ENCODE results near the gene ACBD4. TPM values are rescaled to one million over a fixed set of nuclear protein-coding genes. Genes with fewer than 3 reads are reported as not detected.

Gene ACBD4
- total RNA-seq, 1 experiment from 2014 or later = 9.7 TPM

- H3K79me2 ChIP-seq (ENCODE audit: insufficient read depth, low read length) = no peaks in the 10 kb centered on the region; the same call in 1 of the 2 replicates
- H3K9ac ChIP-seq (ENCODE audit: extremely low read depth, insufficient read length, low read length) = no peak overlapping the region
- no peak overlapping the region for H2BK12ac ChIP-seq (ENCODE audit: insufficient read length, low read depth, low read length)
- no peak overlapping the region for H3K18ac ChIP-seq (ENCODE audit: insufficient read length, low read depth, low read length)
- no peaks in the 10 kb centered on the region for H3K9me3 Mint-ChIP-seq
- no peak overlapping the region for H3K4ac ChIP-seq (ENCODE audit: low read depth, low read length)
- peaks cover 0 to 7% of the 10 kb centered on the region in 2 experiments; a peak in 2 of 4 replicates for H3K4me1 Mint-ChIP-seq
- no peaks in the 10 kb centered on the region for H3K79me1 ChIP-seq (ENCODE audit: insufficient read depth, low read depth, low read length, poor library complexity, severe bottlenecking)
- no peak overlapping the region for H2BK120ac ChIP-seq (ENCODE audit: low read depth, low read length, poor library complexity, severe bottlenecking)
- H4K20me1 ChIP-seq (ENCODE audit: control insufficient read depth, insufficient read depth, insufficient read length) = no peaks in the 10 kb centered on the region
- H3K9me3 ChIP-seq (ENCODE audit: control insufficient read depth, low read depth, low read length) = no peaks in the 10 kb centered on the region
- H4K5ac ChIP-seq (ENCODE audit: insufficient read length, low read depth, low read length) = no peak overlapping the region
- WGBS (ENCODE audit: extremely low coverage, insufficient read length, low lambda C conversion rate) = no CpG with 5 or more reads among the region's 13 CpGs
- H3K27ac Mint-ChIP-seq = peak overlapping the region in 1 of 3 experiments; percentile 77; a peak in 3 of 7 replicates
- no peak overlapping the region for H3T11ph ChIP-seq (ENCODE audit: low read length)
- H3K56ac ChIP-seq (ENCODE audit: insufficient read length, low read depth, low read length) = no peak overlapping the region
- H3K36me3 Mint-ChIP-seq (ENCODE audit: insufficient read depth in 1 of 3, low read depth in 3 of 3) = peaks cover 62 to 89% (median 77%) of the 10 kb centered on the region in 3 experiments
- H3K4me2 ChIP-seq (ENCODE audit: insufficient read depth, insufficient read length, low read length) = no peak overlapping the region
- H2AFZ ChIP-seq (ENCODE audit: low read length) = no peak overlapping the region
- no peaks in the 10 kb centered on the region for H3K27me3 Mint-ChIP-seq (ENCODE audit: low read depth)
- DNase-seq = peak; percentile 39
- H2BK20ac ChIP-seq (ENCODE audit: low read depth, low read length, poor library complexity, severe bottlenecking) = no peak overlapping the region
- H3K14ac ChIP-seq (ENCODE audit: insufficient read depth, low read length) = no peak overlapping the region
- no peaks in the 10 kb centered on the region for H3K23me2 ChIP-seq (ENCODE audit: insufficient read length, low read depth, low read length, poor library complexity, severe bottlenecking)
- H3K4me3 Mint-ChIP-seq = no peak overlapping the region
- no peak overlapping the region for H3K23ac ChIP-seq (ENCODE audit: insufficient read length, low read depth, low read length)
- no peaks in the 10 kb centered on the region for H3K27me3 ChIP-seq (ENCODE audit: insufficient read depth, low read length)
- H2BK15ac ChIP-seq (ENCODE audit: low read depth, low read length) = no peak overlapping the region
- H2BK5ac ChIP-seq (ENCODE audit: insufficient read length, low read length) = no peak overlapping the region
- H4K8ac ChIP-seq (replicated peaks; ENCODE audit: insufficient read length, low read depth, low read length) = no peak overlapping the region
- no peak for TF ChIP-seq CTCF (conservative IDR thresholded peaks at IDR 0.05)
- H4K91ac ChIP-seq (ENCODE audit: insufficient read length, low read depth, low read length) = no peak overlapping the region
- no peaks in the 10 kb centered on the region for H3K4me1 ChIP-seq (ENCODE audit: insufficient read depth, low read length)
- no peak overlapping the region for H2AK5ac ChIP-seq (ENCODE audit: insufficient read length, low read length)
- H3K27ac ChIP-seq (ENCODE audit: insufficient read length, low read depth, low read length) = no peak overlapping the region
Measured at GRCh38 chr17:45098081-45098868, 37.2 kb upstream of the ACBD4 start.

Measured in H9 (cell line).